Activated CD4-positive, alpha-beta T cell treated with anti-CD3 and anti-CD28 coated beads, Interleukin-2, amount 10 ng/mL, durations not matched to agents 24 days and 14 days (primary cell): ENCODE results near the gene LRP1B. TPM values are rescaled to one million over a fixed set of nuclear protein-coding genes. Genes with fewer than 3 reads are reported as not detected.

Experiments
- DNase-seq: peaks from one replicate; pipeline ENCODE4 v3.0.0; 2022
- H3K27ac Mint-ChIP-seq: one replicate; pipeline ENCODE4 v1.8.0; 2022; ENCODE audit warnings: mild to moderate bottlenecking, mixed read lengths
- H3K27me3 Mint-ChIP-seq: one replicate; pipeline ENCODE4 v1.8.0; 2022; ENCODE audit warnings: mixed read lengths
- H3K36me3 Mint-ChIP-seq: one replicate; pipeline ENCODE4 v1.8.0; 2022; ENCODE audit warnings: low read depth, mild to moderate bottlenecking, mixed read lengths
- H3K4me1 Mint-ChIP-seq: one replicate; pipeline ENCODE4 v1.8.0; 2021; ENCODE audit warnings: mixed read lengths
- H3K4me3 Mint-ChIP-seq: one replicate; pipeline ENCODE4 v1.8.0; 2022; ENCODE audit warnings: mild to moderate bottlenecking, moderate library complexity, mixed read lengths
- H3K9me3 Mint-ChIP-seq: one replicate; pipeline ENCODE4 v1.8.0; 2021; ENCODE audit warnings: mixed read lengths
- intact Hi-C: fragments of 100-400 bp; cut with micrococcal nuclease; formaldehyde crosslinking; loops from one replicate; pipeline ENCODE4 v1.15.1; 2023
- total RNA-seq: library from RNA; stranded (reverse); gene quantifications from 2 replicates; pipeline ENCODE4 v1.2.3, GENCODE V29; 2022

Gene LRP1B
- total RNA-seq, 1 donor from 2014 or later, result not detected

GRCh38 chr2:141440072-141440635 is 690.7 kb downstream of the LRP1B start:
- no peak for DNase-seq
- H3K27me3 Mint-ChIP-seq, result no peaks in the 10 kb centered on the region
- intact Hi-C loops, result no loop called here
- no peaks in the 10 kb centered on the region for H3K36me3 Mint-ChIP-seq
- H3K4me3 Mint-ChIP-seq, result no peak overlapping the region
- H3K9me3 Mint-ChIP-seq, result peaks cover 4% of the 10 kb centered on the region
- no peaks in the 10 kb centered on the region for H3K4me1 Mint-ChIP-seq
- no peak overlapping the region for H3K27ac Mint-ChIP-seq

- no peaks in the 10 kb centered on the region for H3K4me1 Mint-ChIP-seq
- DNase-seq, result no peak
- H3K4me3 Mint-ChIP-seq, result no peak overlapping the region
- no peaks in the 10 kb centered on the region for H3K36me3 Mint-ChIP-seq
- H3K9me3 Mint-ChIP-seq, result peaks cover 4% of the 10 kb centered on the region
- intact Hi-C loops, result no loop called here
- H3K27me3 Mint-ChIP-seq, result no peaks in the 10 kb centered on the region
- H3K27ac Mint-ChIP-seq, result no peak overlapping the region
These were observed 691.3 kb downstream of the LRP1B start for GRCh38 chr2:141439524-141439923.

- Mint-ChIP-seq H3K4me3 (no peak overlapping the region), H3K4me1 (no peaks in the 10 kb centered on the region), H3K9me3 (no peaks in the 10 kb centered on the region), H3K27ac (no peak overlapping the region), H3K27me3 (no peaks in the 10 kb centered on the region), H3K36me3 (no peaks in the 10 kb centered on the region)
- intact Hi-C loops, result no loop called here
- DNase-seq, result no peak
These were observed 692.3 kb downstream of the LRP1B start for GRCh38 chr2:141438536-141438935.

- intact Hi-C loops, result no loop called here
- H3K27me3 Mint-ChIP-seq, result no peaks in the 10 kb centered on the region
- H3K4me1 Mint-ChIP-seq, result no peaks in the 10 kb centered on the region
- no peaks in the 10 kb centered on the region for H3K36me3 Mint-ChIP-seq
- no peaks in the 10 kb centered on the region for H3K9me3 Mint-ChIP-seq
- no peak for DNase-seq
- H3K27ac Mint-ChIP-seq, result no peak overlapping the region
- no peak overlapping the region for H3K4me3 Mint-ChIP-seq
These were observed 693.3 kb downstream of the LRP1B start for GRCh38 chr2:141437521-141437920.

GRCh38 chr2:141423124-141423523 is 707.7 kb downstream of the LRP1B start:
- no peak overlapping the region for H3K4me3 Mint-ChIP-seq
- no peaks in the 10 kb centered on the region for H3K4me1 Mint-ChIP-seq
- intact Hi-C loops, result no loop called here
- no peaks in the 10 kb centered on the region for H3K9me3 Mint-ChIP-seq
- H3K27ac Mint-ChIP-seq, result no peak overlapping the region
- no peaks in the 10 kb centered on the region for H3K27me3 Mint-ChIP-seq
- no peak for DNase-seq
- no peaks in the 10 kb centered on the region for H3K36me3 Mint-ChIP-seq

GRCh38 chr2:141417246-141417797 is 713.5 kb downstream of the LRP1B start:
- Mint-ChIP-seq H3K4me1 (no peaks in the 10 kb centered on the region), H3K4me3 (no peak overlapping the region), H3K27ac (no peak overlapping the region), H3K36me3 (no peaks in the 10 kb centered on the region), H3K9me3 (no peaks in the 10 kb centered on the region), H3K27me3 (no peaks in the 10 kb centered on the region)
- no peak for DNase-seq
- intact Hi-C loops, result no loop called here

GRCh38 chr2:141411419-141411818 is 719.4 kb downstream of the LRP1B start:
- H3K4me3 Mint-ChIP-seq, result no peak overlapping the region
- no peaks in the 10 kb centered on the region for H3K36me3 Mint-ChIP-seq

GRCh38 chr2:141399270-141399669 is 731.5 kb downstream of the LRP1B start:
- Mint-ChIP-seq H3K4me1 (no peaks in the 10 kb centered on the region), H3K4me3 (no peak overlapping the region), H3K9me3 (no peaks in the 10 kb centered on the region), H3K36me3 (no peaks in the 10 kb centered on the region), H3K27ac (no peak overlapping the region), H3K27me3 (no peaks in the 10 kb centered on the region)
- no peak for DNase-seq
- intact Hi-C loops, result no loop called here

More at GRCh38 chr2:141411419-141411818, 719.4 kb downstream of the LRP1B start:
- Mint-ChIP-seq H3K4me1 (no peaks in the 10 kb centered on the region), H3K27ac (no peak overlapping the region), H3K27me3 (no peaks in the 10 kb centered on the region), H3K9me3 (no peaks in the 10 kb centered on the region)
- no peak for DNase-seq
- intact Hi-C loops, result no loop called here

GRCh38 chr2:141393214-141393545 is 737.6 kb downstream of the LRP1B start:
- Mint-ChIP-seq H3K9me3 (no peaks in the 10 kb centered on the region), H3K4me3 (no peak overlapping the region), H3K36me3 (no peaks in the 10 kb centered on the region), H3K27me3 (no peaks in the 10 kb centered on the region), H3K27ac (no peak overlapping the region), H3K4me1 (no peaks in the 10 kb centered on the region)
- intact Hi-C loops, result no loop called here
- no peak for DNase-seq

GRCh38 chr2:141392517-141393213 is 738.2 kb downstream of the LRP1B start:
- intact Hi-C loops, result no loop called here
- H3K4me3 Mint-ChIP-seq, result no peak overlapping the region
- H3K4me1 Mint-ChIP-seq, result no peaks in the 10 kb centered on the region
- no peak overlapping the region for H3K27ac Mint-ChIP-seq
- no peak for DNase-seq
- no peaks in the 10 kb centered on the region for H3K36me3 Mint-ChIP-seq
- H3K27me3 Mint-ChIP-seq, result no peaks in the 10 kb centered on the region
- H3K9me3 Mint-ChIP-seq, result no peaks in the 10 kb centered on the region

- Mint-ChIP-seq H3K9me3 (no peaks in the 10 kb centered on the region), H3K27ac (no peak overlapping the region), H3K36me3 (no peaks in the 10 kb centered on the region), H3K27me3 (no peaks in the 10 kb centered on the region), H3K4me1 (no peaks in the 10 kb centered on the region), H3K4me3 (no peak overlapping the region)
- no peak for DNase-seq
- intact Hi-C loops, result no loop called here
These were observed 744.6 kb downstream of the LRP1B start for GRCh38 chr2:141386168-141386567.

GRCh38 chr2:141384676-141385075 is 746.1 kb downstream of the LRP1B start:
- no peaks in the 10 kb centered on the region for H3K36me3 Mint-ChIP-seq
- no peaks in the 10 kb centered on the region for H3K9me3 Mint-ChIP-seq
- H3K4me1 Mint-ChIP-seq, result no peaks in the 10 kb centered on the region
- H3K27ac Mint-ChIP-seq, result no peak overlapping the region
- intact Hi-C loops, result no loop called here
- no peak overlapping the region for H3K4me3 Mint-ChIP-seq
- no peaks in the 10 kb centered on the region for H3K27me3 Mint-ChIP-seq
- no peak for DNase-seq

- H3K27me3 Mint-ChIP-seq, result no peaks in the 10 kb centered on the region
- no peaks in the 10 kb centered on the region for H3K9me3 Mint-ChIP-seq
- no peak overlapping the region for H3K27ac Mint-ChIP-seq
- no peaks in the 10 kb centered on the region for H3K36me3 Mint-ChIP-seq
- intact Hi-C loops, result no loop called here
- no peak overlapping the region for H3K4me3 Mint-ChIP-seq
- no peak for DNase-seq
- H3K4me1 Mint-ChIP-seq, result no peaks in the 10 kb centered on the region
These were observed 748.9 kb downstream of the LRP1B start for GRCh38 chr2:141381946-141382345.

GRCh38 chr2:141380008-141380979 is 750.5 kb downstream of the LRP1B start:
- Mint-ChIP-seq H3K9me3 (no peaks in the 10 kb centered on the region), H3K27me3 (no peaks in the 10 kb centered on the region), H3K4me3 (no peak overlapping the region), H3K4me1 (no peaks in the 10 kb centered on the region), H3K36me3 (no peaks in the 10 kb centered on the region), H3K27ac (no peak overlapping the region)
- intact Hi-C loops, result no loop called here
- DNase-seq, result no peak
